GM12873 (cell line): ENCODE measurements around the gene CTSE.

Experiments used
- CTCF ChIP-seq: IDR thresholded peaks from 2 replicates; pipeline ENCODE4 v1.5.1; 2012; ENCODE audit warnings: low read depth, mild to moderate bottlenecking, moderate library complexity, low read length, control low read depth; ENCODE audit not compliant: insufficient read depth; ENCODE audit errors: missing control alignments

CTSE gene

GRCh38 chr1:206035027-206035426 is 11.3 kb upstream of the CTSE start:
- no peak for TF ChIP-seq CTCF

GRCh38 chr1:206032380-206033140 is 8.9 kb upstream of the CTSE start:
- no peak for TF ChIP-seq CTCF

- TF ChIP-seq CTCF = peak; percentile 95
Measured at GRCh38 chr1:206030714-206031113, 7.0 kb upstream of the CTSE start.

GRCh38 chr1:206030191-206030590 is 6.5 kb upstream of the CTSE start:
- TF ChIP-seq CTCF = no peak

GRCh38 chr1:206029484-206029883 is 5.8 kb upstream of the CTSE start:
- TF ChIP-seq CTCF = no peak

- no peak for TF ChIP-seq CTCF
Measured at GRCh38 chr1:206025283-206025820, 1.7 kb upstream of the CTSE start.

- no peak for TF ChIP-seq CTCF
Measured at GRCh38 chr1:206022766-206023165, 929 bp downstream of the CTSE start.
